HG03469 (cell line): ENCODE data around the gene LACRT.
A peak's percentile ranks its signal among the peaks of the same experiment; 100 is the strongest.
"Not testable (repeated sequence)": the region's sequence is repeated elsewhere in the genome, so short reads cannot be mapped to it uniquely, and the experiment has no call there.

ENCODE experiments used
- ATAC-seq: cut with Tn5 transposase; IDR thresholded peaks from one replicate; pipeline ENCODE4 v1.9.1; 2021; ENCODE audit warnings: mild to moderate bottlenecking, moderate library complexity, moderate number of reproducible peaks; ENCODE audit not compliant: unreplicated experiment

LACRT gene, protein sequence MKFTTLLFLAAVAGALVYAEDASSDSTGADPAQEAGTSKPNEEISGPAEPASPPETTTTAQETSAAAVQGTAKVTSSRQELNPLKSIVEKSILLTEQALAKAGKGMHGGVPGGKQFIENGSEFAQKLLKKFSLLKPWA

DNA sequence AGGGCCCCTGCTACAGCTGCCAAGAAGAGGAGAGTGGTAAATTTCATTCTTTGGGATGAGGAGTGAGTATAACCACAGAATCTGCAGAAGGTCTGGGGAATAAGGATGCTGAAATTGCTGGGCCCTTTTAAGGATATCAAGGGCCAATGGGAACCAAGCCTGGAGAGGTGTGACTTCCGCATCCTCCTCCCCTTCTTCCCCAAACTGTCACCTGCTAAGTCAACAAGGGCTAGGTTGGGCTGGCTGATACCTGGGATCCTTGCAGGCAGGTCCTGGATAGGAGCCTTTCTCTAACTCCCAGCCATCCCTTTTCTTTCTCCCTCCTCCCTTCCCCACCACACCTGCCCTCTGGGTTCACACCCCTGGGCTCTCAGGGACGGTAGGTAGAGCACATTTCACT is at the start of gene LACRT:
Gene LACRT (minus strand): TSS at position 101 of the 400 bp plus-strand sequence. CDS start 54 bp downstream, at position 47.
- ATAC-seq: no peak

DNA sequence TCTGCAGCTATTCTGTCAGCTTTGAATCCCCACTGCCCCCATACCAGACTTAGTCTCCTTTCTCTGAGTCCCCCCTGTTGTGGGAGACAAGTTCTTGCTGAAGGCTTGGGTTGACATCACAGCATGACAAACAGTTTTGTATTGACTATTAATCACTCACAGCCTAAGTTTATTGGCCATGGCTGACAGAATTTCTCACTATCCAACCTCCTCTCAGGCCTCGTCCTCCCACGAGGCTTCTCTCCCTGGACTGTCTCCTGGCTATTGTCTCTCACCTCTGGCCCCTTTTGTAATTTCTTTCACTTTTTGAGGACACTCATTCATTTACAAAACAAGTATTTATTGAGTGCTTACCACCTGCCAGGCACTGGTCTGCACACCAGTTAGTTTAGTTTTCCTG is 48.7 kb upstream of the LACRT start:
- ATAC-seq: no peak

DNA sequence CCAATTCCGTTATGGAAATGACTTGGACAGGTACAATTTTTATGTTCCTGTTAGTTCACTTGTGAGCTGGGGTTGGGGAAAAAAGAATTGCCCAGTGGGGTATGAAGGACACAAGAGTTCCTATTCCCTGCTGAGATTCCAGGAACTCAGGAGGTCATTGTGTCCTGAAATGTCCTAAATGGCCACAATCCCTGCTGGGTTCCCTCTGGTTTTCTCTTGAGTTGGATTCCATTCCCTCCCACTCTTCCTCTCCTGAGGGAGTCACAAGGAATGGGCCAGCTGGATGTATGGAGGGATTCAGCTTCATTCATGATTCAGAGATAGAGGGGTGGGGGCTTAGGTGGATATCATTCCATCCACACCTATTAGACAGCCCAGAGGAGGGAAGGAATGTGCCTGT is 48.0 kb upstream of the LACRT start:
- no peak for ATAC-seq

DNA sequence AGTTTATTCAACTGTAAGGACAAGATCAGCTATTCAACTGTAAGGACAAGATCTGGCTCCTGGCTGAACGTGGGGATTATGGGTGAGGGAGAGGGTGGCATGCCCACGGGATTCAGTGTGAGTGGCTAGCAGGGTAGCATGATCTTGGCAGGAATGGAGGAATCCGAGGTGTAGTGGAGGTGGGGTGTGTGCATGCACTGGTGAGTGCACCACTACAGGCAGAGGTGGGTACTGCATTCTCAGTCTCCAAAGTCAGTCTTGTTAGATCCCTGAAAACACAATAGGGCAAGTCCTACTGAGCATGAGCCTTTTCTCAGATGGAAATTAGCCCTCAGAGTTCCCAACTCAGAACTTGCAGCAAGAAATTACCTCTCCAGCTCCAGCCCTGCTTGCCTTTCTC is 45.7 kb upstream of the LACRT start:
- ATAC-seq: peak; percentile 60

DNA sequence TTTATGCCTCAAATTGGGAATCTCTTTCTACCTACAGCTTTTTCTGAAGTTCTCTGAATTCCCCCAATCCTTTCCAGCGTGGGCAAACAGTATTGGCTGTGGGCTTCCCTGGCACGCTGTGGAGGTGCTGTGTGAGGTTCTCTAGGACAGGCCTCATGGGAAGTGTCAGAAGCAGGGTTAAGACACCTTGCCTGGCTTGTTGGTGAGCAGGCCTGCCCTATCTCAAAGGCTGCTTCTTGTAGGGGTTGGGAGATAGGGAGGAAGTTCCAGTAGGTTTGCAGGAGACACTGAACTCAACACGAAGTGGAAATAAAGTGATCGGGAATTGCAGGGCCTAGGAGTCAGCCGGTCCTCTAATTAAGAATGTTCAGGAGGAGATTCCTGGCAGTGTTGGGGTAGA is 43.4 kb upstream of the LACRT start:
- ATAC-seq: no peak

DNA sequence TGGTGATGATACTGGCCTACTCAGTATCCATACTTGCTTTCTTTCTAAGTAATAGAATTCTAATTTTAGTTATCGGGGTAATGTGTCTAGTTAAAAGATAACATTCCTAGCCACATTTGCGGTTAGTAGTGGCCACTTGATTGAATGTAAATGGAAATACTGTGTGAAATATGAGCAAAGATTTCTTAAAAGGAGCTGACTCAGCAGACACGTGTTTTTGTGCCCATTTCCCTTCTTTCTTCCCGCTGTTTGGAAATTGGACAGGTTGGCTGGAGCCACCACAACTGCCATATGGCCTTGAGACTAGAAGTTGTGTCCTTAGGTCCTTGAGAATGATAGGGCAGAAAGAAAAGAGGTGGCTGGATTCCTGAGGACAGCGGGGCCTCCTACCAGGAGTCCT is 33.2 kb upstream of the LACRT start:
- ATAC-seq: no peak

DNA sequence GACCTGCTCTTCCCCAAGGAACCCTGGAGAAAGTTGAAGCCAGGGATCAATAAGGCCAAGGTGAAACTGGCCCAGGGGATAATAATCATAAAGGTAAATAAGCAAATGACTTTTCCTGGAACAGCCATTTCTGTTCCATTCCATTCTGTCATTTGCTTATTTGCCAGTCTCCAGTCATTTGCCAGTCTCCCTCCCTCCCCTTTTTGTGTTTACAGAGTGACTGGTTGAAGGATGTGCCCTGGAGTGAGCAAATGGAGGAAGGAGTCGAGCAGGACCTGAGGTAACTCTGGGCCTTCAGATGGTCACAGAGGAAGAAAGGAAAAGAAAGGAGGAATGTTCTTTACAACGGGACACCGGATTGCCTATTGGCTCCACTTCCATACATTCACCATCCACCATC is 31.3 kb upstream of the LACRT start:
- no peak for ATAC-seq

DNA sequence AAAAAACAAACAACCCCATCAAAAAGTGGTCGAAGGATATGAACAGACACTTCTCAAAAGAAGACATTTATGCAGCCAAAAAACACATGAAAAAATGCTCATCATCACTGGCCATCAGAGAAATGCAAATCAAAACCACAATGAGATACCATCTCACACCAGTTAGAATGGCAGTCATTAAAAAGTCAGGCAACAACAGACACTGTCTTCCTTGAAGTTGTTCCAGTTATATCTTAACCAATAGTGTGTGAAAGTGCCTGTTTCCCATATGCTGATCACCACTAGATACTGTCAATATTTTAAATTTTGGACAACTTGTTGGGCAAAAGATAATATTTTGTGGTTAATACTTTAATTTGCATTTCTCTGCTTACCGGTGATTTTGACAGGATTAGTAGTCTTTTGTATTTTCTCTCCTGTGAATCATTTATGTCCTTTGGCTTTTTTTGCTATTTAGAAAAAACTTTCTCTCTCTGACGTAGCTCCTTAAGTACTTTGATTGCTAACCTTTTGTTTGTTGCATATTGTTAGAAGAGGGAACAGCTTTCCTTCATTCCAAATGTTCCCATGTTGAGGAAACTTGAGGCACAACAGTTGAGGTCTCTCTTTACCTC is 30.4 kb upstream of the LACRT start:
- not testable (repeated sequence) for ATAC-seq

DNA sequence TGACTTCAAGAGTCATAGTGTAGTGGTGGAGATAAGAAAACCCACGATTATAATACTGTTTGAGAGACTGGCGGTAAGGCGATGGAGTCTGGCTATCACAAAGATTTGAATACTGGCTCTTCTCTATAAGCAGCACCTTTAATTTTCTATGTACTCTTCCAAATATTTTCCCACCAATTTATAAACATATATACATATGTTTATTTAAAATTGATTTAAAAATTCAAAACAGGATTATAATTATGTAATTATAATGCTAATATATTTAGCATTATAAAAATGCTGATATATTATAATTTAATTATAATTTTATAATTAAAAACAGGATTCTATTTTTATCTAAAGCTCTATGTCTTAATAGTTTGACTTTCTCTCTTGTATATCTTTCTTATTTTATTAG is 28.9 kb upstream of the LACRT start:
- ATAC-seq: no peak

DNA sequence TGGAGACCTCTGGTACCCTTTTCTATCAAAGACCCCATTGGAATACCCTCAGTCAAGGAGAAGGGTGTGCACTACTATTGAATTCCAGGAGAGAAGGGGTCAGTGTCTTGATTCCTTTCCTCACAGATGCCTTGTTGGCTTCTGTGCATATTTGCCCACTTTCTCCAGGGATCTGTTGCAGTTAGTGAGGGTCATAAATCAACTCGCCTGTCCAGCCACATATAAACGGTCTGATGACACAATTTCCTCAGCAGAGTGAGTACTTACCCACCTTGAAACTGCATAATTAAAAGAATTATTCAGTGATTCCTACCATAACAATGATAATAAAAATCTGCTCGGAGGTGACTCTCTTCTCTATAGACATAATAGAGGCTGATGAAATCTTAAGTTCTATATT is 27.3 kb upstream of the LACRT start:
- ATAC-seq: no peak

DNA sequence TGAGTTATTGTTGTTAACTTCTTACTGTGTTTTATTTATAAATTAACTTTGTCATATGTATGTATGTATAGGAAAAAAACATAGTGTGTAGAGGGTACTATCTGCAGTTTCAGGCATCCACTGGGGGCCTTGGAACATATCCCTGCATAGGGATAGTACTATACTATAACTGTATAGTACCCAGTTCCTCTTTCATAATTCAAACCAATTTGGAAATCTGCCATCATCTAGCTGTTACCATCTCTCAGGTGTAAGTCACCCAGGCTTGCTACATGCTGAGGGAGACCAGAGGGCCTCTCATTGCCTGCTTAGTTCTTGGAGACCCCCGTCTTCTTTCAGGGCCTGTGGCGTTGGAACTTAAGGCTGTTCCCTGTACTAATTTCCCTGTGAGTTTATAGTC is 26.4 kb upstream of the LACRT start:
- no peak for ATAC-seq

DNA sequence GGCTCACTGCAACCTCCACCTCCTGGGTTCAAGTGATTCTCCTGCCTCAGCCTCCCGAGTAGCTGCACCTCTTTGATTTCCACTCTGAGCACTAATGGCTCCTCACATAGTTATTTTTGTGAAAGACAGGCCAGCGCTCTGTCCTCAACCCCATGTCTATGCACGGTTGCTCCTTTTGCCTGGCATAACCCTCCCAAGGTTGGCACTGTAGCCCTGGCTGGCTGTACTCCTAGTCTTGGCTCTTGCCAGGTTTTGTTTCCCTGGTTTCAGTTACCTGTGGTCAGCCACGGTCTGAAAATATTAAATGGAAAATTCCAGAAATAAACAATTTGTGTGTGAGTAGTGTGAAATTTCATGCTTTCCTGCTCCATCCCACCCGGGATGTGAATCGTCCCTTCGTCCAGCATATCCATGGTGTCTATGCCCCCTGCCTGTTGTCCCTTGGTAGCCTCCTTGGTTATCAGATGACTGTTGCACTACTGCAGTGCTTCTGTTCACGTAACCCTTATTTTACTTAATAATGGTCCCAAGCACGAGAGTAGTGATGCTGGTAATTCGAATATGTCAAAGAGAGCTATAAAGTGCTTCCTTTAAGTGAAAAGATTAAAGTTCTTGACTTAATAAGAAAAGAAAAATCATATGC is 25.7 kb upstream of the LACRT start:
- no peak for ATAC-seq

DNA sequence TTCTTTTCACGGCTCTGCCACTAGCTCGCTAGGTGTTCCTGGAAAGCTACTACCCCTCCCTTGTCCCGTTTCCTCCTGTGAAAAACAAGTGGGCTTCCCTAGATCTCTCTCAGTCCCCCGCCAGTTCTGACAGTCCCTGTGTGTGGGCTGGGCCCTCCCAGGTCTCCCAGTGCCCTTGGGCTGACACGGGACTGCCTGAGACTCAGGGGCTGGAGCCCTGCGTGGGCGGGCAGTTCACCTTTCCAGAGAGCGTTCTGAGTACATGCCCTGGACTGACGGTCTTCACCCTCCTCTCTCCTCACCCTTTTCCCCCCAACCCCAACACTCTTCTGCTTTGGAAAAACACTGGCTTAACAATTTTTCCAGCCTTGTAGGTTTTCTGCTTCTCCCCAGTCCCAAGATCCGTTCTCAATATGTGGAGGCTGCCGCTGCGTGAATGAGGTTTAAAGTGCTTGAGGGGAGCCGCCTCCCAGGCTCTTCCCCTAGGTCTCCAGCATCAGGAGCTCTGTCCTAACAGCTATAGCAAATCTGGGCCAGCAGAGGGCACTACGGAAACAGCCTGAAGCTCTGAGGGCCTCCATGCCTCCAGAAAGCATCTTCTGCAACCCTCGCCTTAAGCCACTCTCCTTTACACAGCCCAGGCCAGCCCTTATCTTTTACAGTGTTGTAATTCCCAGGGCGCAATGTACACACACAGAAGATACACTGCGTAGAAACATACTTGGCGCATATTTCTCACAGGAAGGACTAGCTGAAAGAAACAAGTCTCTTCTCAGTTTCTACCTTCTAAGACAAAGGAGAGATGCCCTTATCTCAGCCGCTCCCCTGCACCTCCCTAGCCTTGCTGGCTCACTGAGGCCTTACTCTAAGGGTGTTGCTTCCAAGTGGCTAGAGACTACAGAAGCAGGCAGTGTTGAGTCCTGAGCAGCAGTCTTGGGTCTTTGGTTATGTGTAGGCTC is 23.9 kb upstream of the LACRT start:
- peak; percentile 55 for ATAC-seq

DNA sequence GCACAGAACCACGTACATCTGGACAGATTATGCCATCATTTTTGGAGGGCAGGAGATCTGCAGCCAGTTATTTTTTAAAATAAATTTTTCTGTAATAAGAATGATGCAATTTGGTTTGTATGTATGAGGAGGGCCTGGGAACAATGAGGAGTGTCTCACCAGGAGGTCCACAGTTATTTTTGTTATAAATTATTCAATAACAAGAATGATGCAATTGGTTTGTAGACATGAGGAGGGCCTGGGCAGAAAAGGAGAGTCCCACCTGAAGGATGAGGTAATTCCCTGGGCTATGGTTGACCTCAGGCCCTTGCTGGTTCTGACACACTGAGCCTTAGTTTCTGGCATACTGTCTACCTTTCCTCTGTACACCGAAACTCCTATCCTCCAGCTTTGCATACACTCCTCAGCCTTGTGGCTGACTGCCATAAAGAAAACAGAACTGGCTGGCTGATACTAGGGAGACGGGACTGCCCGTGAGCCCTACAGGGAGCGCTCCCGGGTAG is 22.5 kb upstream of the LACRT start:
- ATAC-seq: no peak

DNA sequence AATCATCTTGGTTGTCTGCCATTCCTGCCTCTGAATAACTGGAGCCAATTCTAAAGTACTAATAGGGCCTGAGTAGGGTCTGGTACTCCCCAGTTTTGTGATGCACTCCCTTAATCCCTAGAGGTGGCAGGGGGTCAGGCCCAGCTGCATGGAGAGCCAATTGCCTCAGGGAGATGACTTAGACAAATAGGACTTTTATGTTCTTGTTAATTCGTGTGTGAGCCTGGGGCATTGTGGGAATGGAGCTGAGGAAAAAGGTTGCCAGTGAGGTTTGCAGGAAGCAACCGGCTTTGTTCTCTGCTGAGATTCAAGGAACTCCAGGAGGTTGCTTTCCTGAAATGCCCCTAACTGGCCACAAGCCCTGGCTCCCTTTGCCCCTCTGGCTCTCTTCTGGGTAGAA is 20.2 kb upstream of the LACRT start:
- no peak for ATAC-seq

DNA sequence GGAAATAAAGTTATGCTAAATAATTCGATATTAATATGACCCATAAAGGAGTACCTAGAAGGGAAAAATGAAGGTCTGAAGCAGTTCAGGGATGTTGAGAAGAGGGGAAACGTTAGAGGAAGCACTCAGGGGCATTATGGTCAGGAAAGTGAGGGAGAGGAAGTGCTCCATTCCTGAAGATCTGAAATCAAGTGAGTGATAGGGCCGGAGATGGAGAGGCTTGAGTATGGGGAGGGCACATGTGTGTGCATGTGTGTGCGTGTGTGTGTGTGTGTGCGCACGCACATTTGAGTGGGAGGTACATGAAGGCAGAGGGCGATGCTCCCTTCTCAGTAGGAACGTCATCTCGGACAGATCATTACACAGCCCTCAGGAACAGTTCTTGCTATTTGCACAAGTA is 18.3 kb upstream of the LACRT start:
- no peak for ATAC-seq

DNA sequence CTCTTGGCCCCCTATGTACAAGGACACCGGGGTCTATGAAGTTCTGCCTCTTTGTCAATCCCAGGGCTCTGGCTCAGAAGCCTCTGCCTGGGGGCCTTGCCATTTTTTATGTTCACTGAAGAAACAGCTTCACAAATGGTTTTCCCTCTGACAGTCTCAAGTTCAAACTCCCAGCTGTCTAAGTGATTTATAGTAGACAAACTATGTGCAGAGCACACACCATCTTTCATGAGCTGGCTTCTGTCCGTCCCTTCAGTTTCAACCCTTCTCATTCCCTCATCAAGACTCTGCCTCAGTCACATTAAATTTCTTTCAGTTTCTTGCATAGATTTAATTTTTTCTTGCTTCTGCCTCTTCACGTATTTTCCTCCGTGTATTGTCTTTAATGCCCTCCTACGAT is 16.2 kb upstream of the LACRT start:
- no peak for ATAC-seq

DNA sequence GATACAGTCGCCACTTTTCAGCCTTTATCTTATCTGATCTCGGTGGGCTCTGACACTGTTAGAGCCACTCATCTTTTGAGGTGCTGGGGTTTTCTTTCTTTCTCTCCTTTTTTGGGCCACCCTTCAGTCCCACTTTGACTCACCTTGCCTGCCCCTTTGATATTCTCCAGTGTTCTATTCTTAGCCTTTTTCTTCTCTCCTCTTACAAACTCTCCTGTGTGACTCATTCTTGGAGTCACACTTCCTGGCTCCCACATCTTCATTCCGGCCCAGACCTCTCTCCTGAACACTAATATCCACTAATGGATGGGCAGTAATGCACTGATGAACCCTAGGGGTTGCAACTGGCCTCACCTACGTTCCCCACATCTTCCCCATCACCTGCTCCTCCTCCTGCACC is 15.7 kb upstream of the LACRT start:
- no peak for ATAC-seq

DNA sequence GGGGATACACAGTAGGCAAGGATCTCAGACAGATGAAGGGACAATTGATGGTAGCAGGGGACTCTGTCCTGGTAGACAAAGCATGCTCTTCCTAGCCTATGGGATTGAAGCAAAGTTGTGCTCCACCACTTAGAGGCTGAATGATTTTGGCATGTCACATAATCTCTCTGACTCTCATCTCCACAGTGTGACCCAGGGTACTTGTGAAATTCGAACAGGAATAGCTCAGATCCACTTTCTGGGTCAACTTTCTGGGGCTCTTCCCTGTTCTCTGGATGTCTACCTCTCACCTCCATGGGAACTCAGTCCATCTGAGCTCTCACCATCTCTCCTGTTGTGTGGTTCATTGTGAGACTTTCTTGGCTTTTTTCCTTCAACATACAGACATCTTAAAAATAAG is 15.1 kb upstream of the LACRT start:
- no peak for ATAC-seq

DNA sequence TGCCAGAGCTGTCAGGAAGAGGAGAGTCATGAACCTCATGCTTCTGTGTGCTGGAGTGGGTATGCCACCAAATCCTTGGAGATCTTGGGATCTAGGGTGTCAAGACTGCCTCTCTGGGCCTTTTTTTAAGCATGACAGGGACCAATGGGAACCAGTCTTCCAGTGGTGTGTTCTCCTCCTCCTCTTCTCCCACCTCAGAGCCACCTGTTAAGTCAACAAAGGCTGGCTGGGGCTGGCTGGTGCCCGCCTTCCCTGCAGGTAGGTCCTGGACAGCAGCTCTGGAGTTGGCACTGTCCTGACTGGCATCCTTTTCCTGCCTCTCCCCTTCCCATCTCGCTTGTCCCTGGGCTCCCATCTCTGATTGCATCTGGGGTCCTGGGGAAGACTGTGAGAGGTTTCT is 13.6 kb upstream of the LACRT start, which contains the start of gene DCD:
Gene DCD (minus strand): TSS at position 101 of the 400 bp plus-strand sequence. CDS start 62 bp downstream, at position 39.
- ATAC-seq: no peak

DNA sequence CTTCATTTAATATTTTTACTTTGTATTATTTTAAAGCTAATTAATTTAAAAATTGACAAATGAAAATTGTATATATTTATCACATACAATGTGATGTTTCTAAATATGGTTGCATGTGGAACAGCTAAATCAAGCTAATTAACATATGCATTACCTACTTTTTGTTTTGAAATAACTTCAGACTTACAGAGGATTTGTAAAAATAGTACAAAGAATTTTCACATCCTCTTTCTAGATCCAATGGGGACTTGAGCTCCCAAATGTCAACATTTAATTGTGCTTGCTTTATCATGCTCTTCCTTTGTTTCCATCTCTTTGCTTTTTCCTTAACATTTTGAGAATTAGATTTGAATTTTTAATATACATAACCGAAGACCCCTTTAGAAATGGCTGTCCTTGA is 6.9 kb upstream of the LACRT start:
- ATAC-seq: no peak
